ENCODE data around the gene GTF2H3.

The GTF2H3 gene

DNA sequence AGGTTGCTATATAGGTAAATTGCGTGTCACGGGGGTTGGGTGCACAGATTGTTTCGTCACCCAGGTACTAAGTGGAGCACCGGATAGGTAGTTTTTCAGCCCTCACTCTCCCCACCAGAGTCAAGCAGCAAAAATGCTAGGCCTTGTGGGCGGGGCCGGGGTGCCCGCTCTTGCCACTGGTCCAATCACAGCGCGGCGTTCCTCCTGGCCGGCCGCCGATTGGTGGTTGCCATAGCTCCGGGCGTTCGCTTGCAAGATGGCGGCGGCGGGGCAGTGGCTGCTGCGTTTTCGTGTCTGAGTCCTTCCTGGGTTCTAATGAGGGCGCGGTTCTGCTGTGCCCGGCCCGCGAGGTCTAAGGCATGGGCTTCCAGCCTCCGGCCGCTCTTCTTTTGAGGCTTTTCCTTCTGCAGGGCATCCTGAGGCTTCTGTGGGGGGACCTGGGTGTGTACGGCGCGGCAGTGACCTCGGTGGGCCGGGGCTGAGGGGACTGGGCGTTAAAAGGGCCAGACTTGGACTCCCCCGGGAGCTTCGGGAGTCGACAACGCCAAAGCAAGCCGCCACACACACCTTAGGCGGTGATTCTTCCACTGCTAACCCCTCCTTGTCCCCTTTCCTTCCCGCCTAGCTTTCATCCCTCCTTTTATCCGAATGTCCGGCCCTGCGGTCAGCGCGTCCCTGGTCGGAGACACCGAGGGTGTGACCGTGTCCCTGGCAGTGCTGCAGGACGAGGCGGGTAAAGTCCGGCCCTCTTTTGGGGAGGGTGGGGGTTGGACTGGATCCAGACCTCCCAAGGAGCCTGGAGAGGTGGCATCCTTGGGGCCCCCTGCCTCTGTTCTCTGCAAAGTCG, 37.5 kb downstream of the GTF2H3 start, which contains the start of gene TCTN2:
TSS of gene TCTN2 (plus strand) at position 232 of the 847 bp plus-strand sequence. CDS start at position 360, 128 bp downstream.
- ChIA-PET POLR2A (interaction anchor here (0.6 kb wide), 1 partner anchor 41 kb away, joined by 3 read pairs; the partner anchor contains the start of gene ATP6V0A2), CTCF (no interaction called here)
- TF ChIP-seq ELF4 (IDR thresholded peaks at IDR 0.05) (no peak), L3MBTL2 (conservative IDR thresholded peaks at IDR 0.05) (peak; percentile 57), LEF1 (IDR thresholded peaks at IDR 0.05; ENCODE audit: borderline replicate concordance) (no peak), CTBP1 (IDR thresholded peaks at IDR 0.05; ENCODE audit: borderline replicate concordance) (no peak), SP1 (IDR thresholded peaks at IDR 0.05) (no peak)
- TF ChIP-seq, protein P1, sequence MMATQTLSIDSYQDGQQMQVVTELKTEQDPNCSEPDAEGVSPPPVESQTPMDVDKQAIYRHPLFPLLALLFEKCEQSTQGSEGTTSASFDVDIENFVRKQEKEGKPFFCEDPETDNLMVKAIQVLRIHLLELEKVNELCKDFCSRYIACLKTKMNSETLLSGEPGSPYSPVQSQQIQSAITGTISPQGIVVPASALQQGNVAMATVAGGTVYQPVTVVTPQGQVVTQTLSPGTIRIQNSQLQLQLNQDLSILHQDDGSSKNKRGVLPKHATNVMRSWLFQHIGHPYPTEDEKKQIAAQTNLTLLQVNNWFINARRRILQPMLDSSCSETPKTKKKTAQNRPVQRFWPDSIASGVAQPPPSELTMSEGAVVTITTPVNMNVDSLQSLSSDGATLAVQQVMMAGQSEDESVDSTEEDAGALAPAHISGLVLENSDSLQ (IDR thresholded peaks at IDR 0.05) = no peak
- peak; percentile 99 for DNase-seq (ENCODE audit: extremely low spot score)

DNA sequence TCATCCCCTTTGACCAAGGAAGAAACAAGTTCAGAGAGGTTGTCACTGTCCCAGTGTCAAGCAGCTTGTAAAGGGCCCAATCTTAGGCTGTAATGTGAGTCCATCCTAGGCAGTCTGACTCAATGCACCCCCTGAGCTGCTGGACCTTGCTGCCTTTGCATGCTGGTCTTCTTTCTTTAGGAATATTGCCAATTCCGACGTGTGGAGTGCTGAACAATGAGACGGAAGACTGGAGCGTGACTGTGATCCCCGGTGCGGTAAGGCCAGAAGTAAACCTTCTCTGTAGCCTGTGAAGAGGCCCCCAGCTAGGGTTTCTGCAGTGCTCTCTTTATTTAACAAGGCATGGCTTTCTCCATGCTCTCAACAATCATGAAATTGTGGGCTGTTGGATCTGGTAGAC, 38.2 kb downstream of the GTF2H3 start:
- CTCF ChIA-PET = no interaction called here
- no peak for DNase-seq (ENCODE audit: extremely low spot score)
- POLR2A ChIA-PET = no interaction called here
- TF ChIP-seq HDGF (IDR thresholded peaks at IDR 0.05; ENCODE audit: borderline replicate concordance) = no peak
- TF ChIP-seq, protein P1 (IDR thresholded peaks at IDR 0.05) = no peak
- no peak for TF ChIP-seq SUZ12 (IDR thresholded peaks at IDR 0.05)
- TF ChIP-seq L3MBTL2 (conservative IDR thresholded peaks at IDR 0.05) = no peak
- no peak for TF ChIP-seq FOXK2 (IDR thresholded peaks at IDR 0.05)
- no peak for TF ChIP-seq ELF4 (IDR thresholded peaks at IDR 0.05)
- no peak for TF ChIP-seq TARDBP (IDR thresholded peaks at IDR 0.05)
- TF ChIP-seq LEF1 (IDR thresholded peaks at IDR 0.05; ENCODE audit: borderline replicate concordance) = no peak
- TF ChIP-seq FOXM1 (IDR thresholded peaks at IDR 0.05; ENCODE audit: borderline replicate concordance) = no peak
- no peak for TF ChIP-seq CTBP1 (IDR thresholded peaks at IDR 0.05; ENCODE audit: borderline replicate concordance)

DNA sequence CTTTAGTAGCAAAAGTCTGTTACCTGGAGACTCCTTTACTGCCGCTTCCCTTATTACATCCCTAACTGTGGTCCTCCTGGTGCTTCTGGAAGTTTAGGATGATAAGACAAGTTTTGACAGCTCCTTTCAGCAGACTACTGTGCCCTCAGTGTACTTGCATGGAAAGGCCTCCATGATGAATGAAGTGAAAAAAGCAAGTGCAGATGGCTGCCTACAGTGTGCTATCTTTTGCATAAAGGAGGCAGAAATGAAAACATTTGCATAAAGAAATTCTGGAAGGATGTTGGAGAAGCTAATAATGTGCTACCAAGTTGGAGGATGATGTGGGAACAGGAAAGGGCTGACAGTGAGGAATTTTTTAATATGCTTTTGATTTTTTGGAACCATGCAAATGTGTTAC, 41.8 kb downstream of the GTF2H3 start:
- no peak for DNase-seq (ENCODE audit: extremely low spot score)
- TF ChIP-seq NFRKB (IDR thresholded peaks at IDR 0.05) (no peak), SP1 (IDR thresholded peaks at IDR 0.05) (no peak), L3MBTL2 (conservative IDR thresholded peaks at IDR 0.05) (no peak)
- CTCF ChIA-PET = no interaction called here

DNA sequence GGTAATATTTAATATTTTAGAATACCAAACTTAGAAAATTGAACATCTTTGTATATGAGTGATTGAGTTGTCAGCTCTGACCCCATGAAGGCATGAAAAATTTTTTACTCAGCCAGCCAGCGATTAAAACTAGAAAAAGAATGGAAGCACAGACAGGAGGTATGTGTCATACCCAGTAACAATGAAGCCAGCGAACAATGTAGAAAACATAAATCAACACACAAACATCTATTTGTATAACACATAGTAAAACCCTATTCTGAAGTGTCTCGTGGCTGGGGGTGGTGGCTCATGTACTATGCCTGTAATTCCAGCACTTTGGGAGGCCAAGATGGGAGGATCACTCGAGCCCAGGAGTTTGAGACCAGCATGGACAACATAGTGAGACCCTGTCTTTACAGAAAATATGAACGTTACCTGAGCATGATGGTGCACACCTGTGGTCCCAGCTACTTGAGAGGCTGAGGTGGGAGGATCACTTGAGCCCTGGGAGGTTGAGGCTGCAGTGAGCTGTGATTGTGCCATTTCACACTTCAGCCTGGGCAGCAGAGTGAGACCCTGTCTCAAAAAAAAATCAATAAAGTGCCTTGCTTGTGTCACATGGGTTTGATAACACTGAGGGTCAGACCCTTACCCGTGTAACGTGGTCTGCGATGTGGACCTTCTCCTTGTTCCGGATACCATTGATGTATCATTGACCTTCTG, 43.1 kb downstream of the GTF2H3 start:
- ChIA-PET POLR2A (no interaction called here), CTCF (no interaction called here)
- TF ChIP-seq, protein P1 (IDR thresholded peaks at IDR 0.05) = no peak
- TF ChIP-seq CTBP1 (IDR thresholded peaks at IDR 0.05; ENCODE audit: borderline replicate concordance) = no peak
- TF ChIP-seq NFRKB (IDR thresholded peaks at IDR 0.05) = no peak
- no peak for TF ChIP-seq L3MBTL2 (conservative IDR thresholded peaks at IDR 0.05)
- no peak for TF ChIP-seq HDGF (IDR thresholded peaks at IDR 0.05; ENCODE audit: borderline replicate concordance)
- no peak for TF ChIP-seq SUZ12 (IDR thresholded peaks at IDR 0.05)
- TF ChIP-seq BHLHE40 (IDR thresholded peaks at IDR 0.05; ENCODE audit: borderline replicate concordance) = no peak
- no peak for DNase-seq (ENCODE audit: extremely low spot score)

More for the DNA sequence above, 41.8 kb downstream of the GTF2H3 start:
- POLR2A ChIA-PET = no interaction called here

DNA sequence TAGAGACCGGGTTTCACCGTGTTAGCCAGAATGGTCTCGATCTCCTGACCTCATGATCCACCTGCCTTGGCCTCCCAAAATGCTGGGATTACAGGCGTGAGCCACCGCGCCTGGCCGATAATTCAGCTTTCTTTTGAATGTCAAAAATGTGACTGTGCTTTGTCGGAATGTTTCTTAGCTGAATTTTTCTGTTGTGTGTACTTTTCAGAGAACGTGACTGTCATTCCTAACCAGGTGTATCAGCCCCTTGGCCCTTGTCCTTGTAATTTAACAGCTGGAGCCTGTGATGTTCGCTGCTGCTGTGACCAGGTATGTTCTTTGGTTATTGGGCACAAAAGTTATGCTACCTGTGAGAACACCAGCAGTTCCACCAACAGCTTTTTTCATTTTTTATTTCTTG, 45.4 kb downstream of the GTF2H3 start:
- DNase-seq (ENCODE audit: extremely low spot score) = no peak
- POLR2A ChIA-PET = no interaction called here
- TF ChIP-seq ELF4 (IDR thresholded peaks at IDR 0.05) (no peak), L3MBTL2 (conservative IDR thresholded peaks at IDR 0.05) (no peak), NFRKB (IDR thresholded peaks at IDR 0.05) (no peak), ZNF384 (IDR thresholded peaks at IDR 0.05) (no peak), SUZ12 (IDR thresholded peaks at IDR 0.05) (no peak), FOXM1 (IDR thresholded peaks at IDR 0.05; ENCODE audit: borderline replicate concordance) (no peak), FOXA1 (IDR thresholded peaks at IDR 0.05) (no peak), SP1 (IDR thresholded peaks at IDR 0.05) (no peak), BHLHE40 (IDR thresholded peaks at IDR 0.05; ENCODE audit: borderline replicate concordance) (no peak), ARNT (IDR thresholded peaks at IDR 0.05) (no peak), CTBP1 (IDR thresholded peaks at IDR 0.05; ENCODE audit: borderline replicate concordance) (no peak), FOXK2 (IDR thresholded peaks at IDR 0.05) (no peak), HDGF (IDR thresholded peaks at IDR 0.05; ENCODE audit: borderline replicate concordance) (no peak)
- TF ChIP-seq, protein P1 (IDR thresholded peaks at IDR 0.05) = no peak
- CTCF ChIA-PET = interaction anchor here (0.6 kb wide), 1 partner anchor 88 kb away, joined by 3 read pairs; no protein-coding TSS in a partner anchor

DNA sequence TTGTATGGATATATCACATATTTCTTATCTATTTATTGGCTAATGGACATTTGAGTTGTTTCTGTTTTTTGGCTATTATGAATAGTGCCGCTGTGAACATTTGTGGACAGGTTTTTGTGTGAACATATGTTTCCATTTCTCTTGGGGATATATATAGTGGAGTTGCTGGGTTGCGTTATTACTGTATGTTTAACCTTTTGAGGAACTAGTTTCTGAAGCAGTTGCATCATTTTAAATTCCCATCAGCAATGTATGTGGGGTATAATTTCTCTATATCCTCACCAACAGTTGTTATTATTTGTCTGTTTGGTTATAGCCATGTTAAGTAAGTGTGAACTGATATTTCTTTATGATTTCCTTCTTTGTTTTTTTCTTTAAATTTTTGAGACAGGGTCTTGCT, 48.0 kb downstream of the GTF2H3 start:
- CTCF ChIA-PET = no interaction called here
- POLR2A ChIA-PET = no interaction called here
- no peak for DNase-seq (ENCODE audit: extremely low spot score)
- TF ChIP-seq LEF1 (IDR thresholded peaks at IDR 0.05; ENCODE audit: borderline replicate concordance) = no peak
- TF ChIP-seq FOXM1 (IDR thresholded peaks at IDR 0.05; ENCODE audit: borderline replicate concordance) = no peak
- no peak for TF ChIP-seq NFRKB (IDR thresholded peaks at IDR 0.05)
- no peak for TF ChIP-seq ZNF384 (IDR thresholded peaks at IDR 0.05)
- TF ChIP-seq BHLHE40 (IDR thresholded peaks at IDR 0.05; ENCODE audit: borderline replicate concordance) = no peak
- no peak for TF ChIP-seq HDGF (IDR thresholded peaks at IDR 0.05; ENCODE audit: borderline replicate concordance)
- TF ChIP-seq, protein P1 (IDR thresholded peaks at IDR 0.05) = no peak
- no peak for TF ChIP-seq ELF4 (IDR thresholded peaks at IDR 0.05)
- no peak for TF ChIP-seq SP1 (IDR thresholded peaks at IDR 0.05)
- TF ChIP-seq ARNT (IDR thresholded peaks at IDR 0.05) = no peak
- TF ChIP-seq TARDBP (IDR thresholded peaks at IDR 0.05) = no peak
- TF ChIP-seq CTBP1 (IDR thresholded peaks at IDR 0.05; ENCODE audit: borderline replicate concordance) = no peak
